Endothelial cell of umbilical vein (primary cell): ENCODE data around the gene PIGZ. TPM values are rescaled to one million over a fixed set of nuclear protein-coding genes. Genes with fewer than 3 reads are reported as not detected.

ENCODE experiments used
- BruUV-seq: library from RNA; stranded (reverse); fragments of 400-500 nt; replicated peaks from 2 replicates; lab custom pipeline; 2021; lab: Mats Ljungman, UMichigan
- CTCF ChIA-PET: fragments of 300-600, 350-600 bp; sonication (Branson Sonifier 250); formaldehyde crosslinking; loops from one replicate; lab custom pipeline; 2021; ENCODE audit warnings: antibody characterized with exemption, inconsistent platforms; lab: Charles Lee
- POLR2A ChIA-PET: fragments of 300-600, 350-600 bp; sonication (Branson Sonifier 250); formaldehyde crosslinking; loops from one replicate; lab custom pipeline; 2021; ENCODE audit warnings: antibody characterized with exemption, inconsistent platforms; lab: Charles Lee
- DNase-seq: peaks from one replicate; pipeline ENCODE4 v3.0.0-alpha.2; 2011; ENCODE audit warnings: low read depth, low spot score
- FAIRE-seq: peaks from 2 replicates; lab custom pipeline; 2011; peaks lifted over from hg19 to GRCh38; lab: Jason Lieb, UNC
- H2AFZ ChIP-seq: 2 replicates; pipeline ENCODE4 v1.6.0; 2012; ENCODE audit warnings: low read depth, low read length, control low read depth, inconsistent platforms
- H3K27ac ChIP-seq: 2 replicates; pipeline ENCODE4 v1.5.1; 2011; ENCODE audit warnings: low read depth, mild to moderate bottlenecking, control low read depth, low read length, moderate library complexity; ENCODE audit not compliant: insufficient read depth
- H3K27me3 ChIP-seq, 2 experiments: 2 replicates each; pipeline versions ENCODE4 v1.6.0 to v1.6.1; 2011; ENCODE audit warnings: low read length in 2 of 2, mixed read lengths in 1 of 2; ENCODE audit not compliant: control insufficient read depth in 2 of 2, insufficient read depth in 2 of 2
- H3K36me3 ChIP-seq, 2 experiments: 2 replicates in 1 of 2; 3 replicates in 1 of 2; pipeline ENCODE4 v1.5.1; 2011; ENCODE audit warnings: low read length in 2 of 2, mild to moderate bottlenecking in 1 of 2, moderate library complexity in 1 of 2; ENCODE audit not compliant: control insufficient read depth in 2 of 2, insufficient read depth in 2 of 2; ENCODE audit errors: extremely low read depth in 1 of 2
- H3K4me1 ChIP-seq: 3 replicates; pipeline ENCODE4 v1.5.1; 2011; ENCODE audit warnings: mild to moderate bottlenecking, low read length; ENCODE audit not compliant: control insufficient read depth, insufficient read depth; ENCODE audit errors: extremely low read depth
- H3K4me2 ChIP-seq: 2 replicates; pipeline ENCODE4 v1.6.1; 2011; ENCODE audit warnings: low read length, control low read depth, mixed read lengths; ENCODE audit not compliant: insufficient read depth
- H3K4me3 ChIP-seq, 3 experiments: fragments of 200-600 bp in 1 of 3; sonication (generic), shearing (Covaris generic) in 1 of 3; replicated peaks in 1 of 3; 2 replicates each; pipeline ENCODE4 v1.5.1; 2011 to 2016; ENCODE audit warnings: control low read depth in 3 of 3, low read length in 3 of 3, mild to moderate bottlenecking in 2 of 3, inconsistent platforms in 1 of 3, low read depth in 1 of 3, moderate library complexity in 1 of 3; ENCODE audit not compliant: insufficient read depth in 1 of 3
- H3K79me2 ChIP-seq: 2 replicates; pipeline ENCODE4 v1.6.0; 2012; ENCODE audit warnings: low read length, inconsistent platforms; ENCODE audit not compliant: control insufficient read depth, insufficient read depth
- H3K9ac ChIP-seq: replicated peaks from 2 replicates; pipeline ENCODE3; 2011; ENCODE audit warnings: low read length, control low read depth; ENCODE audit not compliant: insufficient read depth; ENCODE audit errors: extremely low read depth
- H3K9me1 ChIP-seq: replicated peaks from 3 replicates; pipeline ENCODE4 v1.6.0; 2011; ENCODE audit warnings: mild to moderate bottlenecking, low read length; ENCODE audit not compliant: control insufficient read depth, insufficient read depth; ENCODE audit errors: extremely low read depth
- H3K9me3 ChIP-seq: replicated peaks from 2 replicates; pipeline ENCODE4 v1.5.1; 2012; ENCODE audit warnings: low read length, inconsistent platforms; ENCODE audit not compliant: control insufficient read depth, insufficient read depth
- H4K20me1 ChIP-seq: replicated peaks from 2 replicates; pipeline ENCODE3; 2011; ENCODE audit warnings: mild to moderate bottlenecking, low read length; ENCODE audit not compliant: control insufficient read depth, insufficient read depth; ENCODE audit errors: extremely low read depth
- CTCF ChIP-seq, 2 donors: IDR thresholded peaks; 1 replicate in 1 of 2; 2 replicates in 1 of 2; pipeline ENCODE4 v1.5.1; 2011; ENCODE audit warnings: low read length in 2 of 2, mild to moderate bottlenecking in 2 of 2, moderate library complexity in 2 of 2, control low read depth in 1 of 2, inconsistent platforms in 1 of 2, low read depth in 1 of 2; ENCODE audit not compliant: insufficient read depth in 1 of 2; ENCODE audit errors: extremely low read depth in 1 of 2
- EZH2 ChIP-seq: IDR thresholded peaks from 2 replicates; pipeline ENCODE4 v1.6.1; 2012; ENCODE audit warnings: borderline replicate concordance, low read depth, mild to moderate bottlenecking, moderate library complexity, low read length, inconsistent platforms; ENCODE audit not compliant: severe bottlenecking
- FOS ChIP-seq: IDR thresholded peaks from 2 replicates; pipeline ENCODE4 v1.6.1; 2011; ENCODE audit warnings: mild to moderate bottlenecking, low read length, moderate library complexity, borderline replicate concordance; ENCODE audit not compliant: insufficient read depth
- GATA2 ChIP-seq: IDR thresholded peaks from 2 replicates; pipeline ENCODE4 v1.7.0; 2011; ENCODE audit warnings: low read depth, mild to moderate bottlenecking, moderate library complexity, mixed read lengths, low read length; ENCODE audit not compliant: insufficient read length, insufficient read depth
- JUN ChIP-seq: IDR thresholded peaks from 2 replicates; pipeline ENCODE4 v1.6.1; 2011; ENCODE audit warnings: borderline replicate concordance, low read depth; ENCODE audit not compliant: insufficient read length, insufficient read depth
- MAX ChIP-seq: IDR thresholded peaks from 2 replicates; pipeline ENCODE4 v1.6.1; 2011; ENCODE audit not compliant: insufficient read depth, insufficient read length
- MYC ChIP-seq: IDR thresholded peaks from one replicate; pipeline ENCODE4 v1.6.1; 2011; ENCODE audit warnings: mild to moderate bottlenecking, low read depth, low read length
- POLR2A ChIP-seq: IDR thresholded peaks from 2 replicates; pipeline ENCODE4 v1.6.1; 2012; ENCODE audit warnings: low read depth, mild to moderate bottlenecking, control low read depth, low read length
- POLR2AphosphoS5 ChIP-seq: IDR thresholded peaks from 2 replicates; pipeline ENCODE4 v1.6.1; 2012; ENCODE audit warnings: low read depth, mild to moderate bottlenecking, control low read depth, low read length, moderate library complexity; ENCODE audit not compliant: insufficient read depth
- dilution Hi-C: fragments of 300-500 bp; cut with MboI; formaldehyde crosslinking; loops from one replicate; pipeline ENCODE4 v1.15.0; 2019; ENCODE audit warnings: low sequenced_read_pairs; ENCODE audit not compliant: extremely low pct_ligation_motif_present
- intact Hi-C: fragments of 100-400 bp; cut with micrococcal nuclease; formaldehyde crosslinking; loops from one replicate; pipeline ENCODE4 v1.10.0; 2022
- polyA plus RNA-seq, 4 experiments: library from polyadenylated mRNA; depleted of rRNA in 3 of 4; stranded (reverse) in 3 of 4; unstranded in 1 of 4; fragments of >200 nt; gene quantifications; 2 replicates each; pipeline versions ENCODE4 v1.2.1 to v1.2.3, GENCODE V29; 2011 to 2012; ENCODE audit warnings: missing spikeins in 1 of 4
- total RNA-seq: library from RNA; stranded (reverse); gene quantifications from 2 replicates; pipeline ENCODE4 v1.2.3, GENCODE V29; 2021

Gene PIGZ
- total and polyA plus RNA-seq, 2 donors (not counting 3 experiments of a cell fraction or from before 2014, with no cell fraction given), result 6.0 to 6.5 TPM

GRCh38 chr3:197006446-197006845, 37.8 kb upstream of the PIGZ start:
- intact Hi-C loops (loop anchor here (10.0 kb wide), 1 partner anchor 508 kb away; no protein-coding TSS in a partner anchor), dilution Hi-C loops (no loop called here)
- Histone ChIP-seq H3K4me2 (no peak overlapping the region), H3K27ac (no peak overlapping the region), H2AFZ (no peak overlapping the region), H4K20me1 (no peaks in the 10 kb centered on the region), H3K4me3 (no peak overlapping the region), H3K79me2 (no peaks in the 10 kb centered on the region), H3K9me1 (no peaks in the 10 kb centered on the region), H3K27me3 (no peaks in the 10 kb centered on the region), H3K9me3 (no peaks in the 10 kb centered on the region), H3K9ac (no peak overlapping the region), H3K36me3 (no peaks in the 10 kb centered on the region), H3K4me1 (peaks cover 2% of the 10 kb centered on the region)
- CTCF ChIA-PET, result interaction anchor here (1.7 kb wide), 1 partner anchor 10 kb away, joined by 5 read pairs; no protein-coding TSS in a partner anchor
- TF ChIP-seq POLR2A (no peak), MYC (no peak), POLR2AphosphoS5 (no peak), FOS (no peak), GATA2 (no peak), MAX (no peak), EZH2 (no peak), JUN (no peak), CTCF (IDR thresholded peaks at IDR 0.05; ENCODE audit: extremely low read depth in 1 of 2, insufficient read depth in 1 of 2, low read depth in 1 of 2, low read length in 2 of 2) (no peak)
- BruUV-seq, result no TSS peak
- no peak for DNase-seq
- no peak for FAIRE-seq
- POLR2A ChIA-PET, result no interaction called here
